Astrocyte (in vitro differentiated cells and primary cell): ENCODE results near the gene GCHFR. TPM values are rescaled to one million over a fixed set of nuclear protein-coding genes. Genes with fewer than 3 reads are reported as not detected.

Experiments used
- DNase-seq: peaks from one replicate; pipeline ENCODE4 v3.0.0-alpha.2; 2010; ENCODE audit warnings: low read depth
- FAIRE-seq: peaks from 2 replicates; lab custom pipeline; 2011; peaks lifted over from hg19 to GRCh38; lab: Jason Lieb, UNC
- H2AFZ ChIP-seq: 2 replicates; pipeline ENCODE4 v1.6.0; 2012; ENCODE audit warnings: low read depth, low read length, inconsistent platforms
- H3K27ac ChIP-seq: 2 replicates; pipeline ENCODE4 v1.5.1; 2011; ENCODE audit warnings: low read depth, low read length, inconsistent platforms
- H3K27me3 ChIP-seq: 2 replicates; pipeline ENCODE4 v1.6.0; 2011; ENCODE audit warnings: low read length, inconsistent platforms; ENCODE audit not compliant: insufficient read depth
- H3K36me3 ChIP-seq: 2 replicates; pipeline ENCODE4 v1.5.1; 2011; ENCODE audit warnings: low read length, inconsistent platforms; ENCODE audit not compliant: insufficient read depth
- H3K4me1 ChIP-seq: 2 replicates; pipeline ENCODE4 v1.5.1; 2011; ENCODE audit warnings: low read length, inconsistent platforms; ENCODE audit not compliant: insufficient read depth
- H3K4me2 ChIP-seq: 2 replicates; pipeline ENCODE4 v1.6.0; 2012; ENCODE audit warnings: low read length, inconsistent platforms
- H3K4me3 ChIP-seq: 2 replicates; pipeline ENCODE4 v1.5.1; 2011; ENCODE audit warnings: low read depth, mild to moderate bottlenecking, low read length, inconsistent platforms; ENCODE audit not compliant: insufficient read depth
- H3K79me2 ChIP-seq: 2 replicates; pipeline ENCODE4 v1.6.0; 2012; ENCODE audit warnings: mild to moderate bottlenecking, low read length, inconsistent platforms; ENCODE audit not compliant: insufficient read depth
- H3K9ac ChIP-seq: 2 replicates; pipeline ENCODE4 v1.6.0; 2012; ENCODE audit warnings: mild to moderate bottlenecking, low read length, inconsistent platforms
- H3K9me3 ChIP-seq: 2 replicates; pipeline ENCODE4 v1.5.1; 2012; ENCODE audit warnings: low read depth, mild to moderate bottlenecking, low read length, inconsistent platforms; ENCODE audit not compliant: insufficient read depth
- H4K20me1 ChIP-seq: 2 replicates; pipeline ENCODE4 v1.6.0; 2012; ENCODE audit warnings: low read length, inconsistent platforms; ENCODE audit not compliant: insufficient read depth
- H3K27ac Mint-ChIP-seq: one replicate; pipeline ENCODE4 v1.8.0; 2021; ENCODE audit warnings: mild to moderate bottlenecking, mixed read lengths; ENCODE audit not compliant: unreplicated experiment
- H3K27me3 Mint-ChIP-seq: one replicate; pipeline ENCODE4 v1.8.0; 2021; ENCODE audit warnings: low read depth, mixed read lengths; ENCODE audit not compliant: unreplicated experiment
- H3K36me3 Mint-ChIP-seq: one replicate; pipeline ENCODE4 v1.8.0; 2021; ENCODE audit warnings: low read depth, mixed read lengths; ENCODE audit not compliant: unreplicated experiment
- H3K4me1 Mint-ChIP-seq: one replicate; pipeline ENCODE4 v1.8.0; 2021; ENCODE audit warnings: low read depth, mixed read lengths; ENCODE audit not compliant: unreplicated experiment
- H3K4me3 Mint-ChIP-seq: one replicate; pipeline ENCODE4 v1.8.0; 2021; ENCODE audit warnings: mild to moderate bottlenecking, moderate library complexity, mixed read lengths; ENCODE audit not compliant: unreplicated experiment
- H3K9me3 Mint-ChIP-seq: one replicate; pipeline ENCODE4 v1.8.0; 2021; ENCODE audit warnings: mild to moderate bottlenecking, mixed read lengths; ENCODE audit not compliant: unreplicated experiment
- CTCF ChIP-seq: IDR thresholded peaks from 2 replicates; pipeline ENCODE4 v1.5.1; 2011; ENCODE audit warnings: low read depth, mild to moderate bottlenecking, inconsistent platforms, low read length, moderate library complexity; ENCODE audit not compliant: insufficient read depth
- EZH2 ChIP-seq: IDR thresholded peaks from 2 replicates; pipeline ENCODE4 v1.6.1; 2012; ENCODE audit warnings: mild to moderate bottlenecking, low read length, inconsistent platforms; ENCODE audit not compliant: insufficient read depth
- total RNA-seq: library from RNA; stranded (reverse); gene quantifications from 2 replicates; pipeline ENCODE4 v1.2.1, GENCODE V29; 2021

Gene GCHFR
- total RNA-seq, 1 donor from 2014 or later = 7.3 TPM

GRCh38 chr15:40723919-40724318, 39.9 kb upstream of the GCHFR start:
- H3K27me3 Mint-ChIP-seq = no peaks in the 10 kb centered on the region
- Histone ChIP-seq H3K27me3 (no peaks in the 10 kb centered on the region), H3K9ac (no peak overlapping the region), H3K4me1 (no peaks in the 10 kb centered on the region), H3K79me2 (no peaks in the 10 kb centered on the region), H3K9me3 (no peaks in the 10 kb centered on the region), H3K36me3 (no peaks in the 10 kb centered on the region), H4K20me1 (no peaks in the 10 kb centered on the region), H3K27ac (no peak overlapping the region), H3K4me2 (no peak overlapping the region), H2AFZ (no peak overlapping the region), H3K4me3 (no peak overlapping the region)
- no peaks in the 10 kb centered on the region for H3K4me1 Mint-ChIP-seq
- no peaks in the 10 kb centered on the region for H3K9me3 Mint-ChIP-seq
- DNase-seq (no peak), FAIRE-seq (no peak)
- H3K4me3 Mint-ChIP-seq = no peak overlapping the region
- TF ChIP-seq CTCF (no peak), EZH2 (no peak)
- H3K36me3 Mint-ChIP-seq = no peaks in the 10 kb centered on the region
- H3K27ac Mint-ChIP-seq = no peak overlapping the region

DNA sequence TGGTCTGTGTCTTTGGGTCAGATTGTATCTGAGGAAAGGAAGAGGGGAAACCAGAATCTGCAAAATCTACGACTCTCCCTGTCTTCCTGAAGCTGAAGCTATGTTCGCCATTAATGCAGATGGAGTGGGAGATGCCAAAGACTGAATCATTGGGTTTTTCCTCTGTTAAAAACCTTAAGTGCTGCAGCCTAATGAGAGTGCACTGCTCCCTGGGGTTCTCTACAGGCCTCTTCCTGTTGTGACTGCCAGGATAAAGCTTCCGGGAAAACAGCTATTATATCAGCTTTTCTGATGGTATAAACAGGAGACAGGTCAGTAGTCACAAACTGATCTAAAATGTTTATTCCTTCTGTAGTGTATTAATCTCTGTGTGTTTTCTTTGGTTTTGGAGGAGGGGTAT, 32.8 kb upstream of the GCHFR start:
- FAIRE-seq (no peak), DNase-seq (no peak)
- H3K9me3 Mint-ChIP-seq = no peaks in the 10 kb centered on the region
- Histone ChIP-seq H3K4me1 (no peaks in the 10 kb centered on the region), H3K4me3 (no peak overlapping the region), H4K20me1 (no peaks in the 10 kb centered on the region), H3K27ac (no peak overlapping the region), H3K36me3 (peaks cover 23% of the 10 kb centered on the region), H3K4me2 (no peak overlapping the region), H2AFZ (no peak overlapping the region), H3K9ac (no peak overlapping the region), H3K27me3 (no peaks in the 10 kb centered on the region), H3K79me2 (no peaks in the 10 kb centered on the region), H3K9me3 (no peaks in the 10 kb centered on the region)
- H3K36me3 Mint-ChIP-seq = peaks cover 9% of the 10 kb centered on the region
- peak overlapping the region; percentile 50 for H3K4me3 Mint-ChIP-seq
- no peaks in the 10 kb centered on the region for H3K27me3 Mint-ChIP-seq
- H3K27ac Mint-ChIP-seq = no peak overlapping the region
- no peak for TF ChIP-seq EZH2
- peaks cover 3% of the 10 kb centered on the region for H3K4me1 Mint-ChIP-seq

- Histone ChIP-seq H3K9me3 (no peaks in the 10 kb centered on the region), H3K36me3 (peaks cover 44% of the 10 kb centered on the region), H3K27me3 (no peaks in the 10 kb centered on the region), H3K4me1 (no peaks in the 10 kb centered on the region), H2AFZ (no peak overlapping the region), H3K79me2 (no peaks in the 10 kb centered on the region), H3K9ac (no peak overlapping the region), H3K4me2 (no peak overlapping the region), H4K20me1 (no peaks in the 10 kb centered on the region), H3K27ac (no peak overlapping the region), H3K4me3 (no peak overlapping the region)
- H3K36me3 Mint-ChIP-seq = peaks cover 19% of the 10 kb centered on the region
- H3K27ac Mint-ChIP-seq = no peak overlapping the region
- TF ChIP-seq CTCF = no peak
- TF ChIP-seq EZH2 = no peak
- no peak for DNase-seq
- H3K4me1 Mint-ChIP-seq = peaks cover 4% of the 10 kb centered on the region
- no peak overlapping the region for H3K4me3 Mint-ChIP-seq
- no peaks in the 10 kb centered on the region for H3K9me3 Mint-ChIP-seq
- no peak for FAIRE-seq
- no peaks in the 10 kb centered on the region for H3K27me3 Mint-ChIP-seq
These were observed 27.3 kb upstream of the GCHFR start for GRCh38 chr15:40736575-40736974.
